B cell (primary cell): ENCODE measurements around the gene SH3RF3. TPM values are rescaled to one million over a fixed set of nuclear protein-coding genes. Genes with fewer than 3 reads are reported as not detected.

Experiments used
- ATAC-seq: fragments of 200-7000 bp; cut with Tn5 transposase; one replicate; pipeline ENCODE4 v1.10.0; 2021; ENCODE audit warnings: low read depth, mild to moderate bottlenecking, moderate number of reproducible peaks, moderate library complexity
- CTCF ChIA-PET: fragments of 350-600 bp; sonication (Branson Sonifier 250); formaldehyde crosslinking; loops from one replicate; lab custom pipeline; 2021; ENCODE audit warnings: antibody characterized with exemption, inconsistent platforms; lab: Charles Lee
- POLR2A ChIA-PET: fragments of 350-600 bp; sonication (Branson Sonifier 250); formaldehyde crosslinking; loops from one replicate; lab custom pipeline; 2021; ENCODE audit warnings: antibody characterized with exemption; lab: Charles Lee
- DNase-seq: peaks from one replicate; pipeline ENCODE4 v3.0.0; 2013
- H2AFZ ChIP-seq: 2 replicates; pipeline ENCODE4 v1.6.1; 2012; ENCODE audit warnings: mild to moderate bottlenecking, low read depth, low read length; ENCODE audit not compliant: insufficient read depth, poor library complexity, severe bottlenecking
- H3K27ac ChIP-seq, 2 donors: 1 replicate in 1 of 2; 2 replicates in 1 of 2; pipeline ENCODE4 v1.5.1; 2012 to 2013; ENCODE audit warnings: low read length in 2 of 2, mild to moderate bottlenecking in 2 of 2, moderate library complexity in 1 of 2
- H3K27me3 ChIP-seq, 4 experiments: fragments of 200-600 bp in 1 of 4; sonication (generic) in 1 of 4; replicated peaks in 1 of 4; 1 replicate in 2 of 4; 2 replicates in 2 of 4; pipeline versions ENCODE4 v1.6.1 to v1.7.0; 2013 to 2016; ENCODE audit warnings: low read length in 3 of 4, mild to moderate bottlenecking in 2 of 4, mixed read lengths in 1 of 4, moderate library complexity in 1 of 4; ENCODE audit not compliant: insufficient read depth in 4 of 4, control insufficient read depth in 3 of 4; ENCODE audit errors: control extremely low read depth in 1 of 4
- H3K36me3 ChIP-seq, 2 experiments: replicated peaks in 1 of 2; 1 replicate in 1 of 2; 2 replicates in 1 of 2; pipeline versions ENCODE4 v1.6.1 to v1.7.1; 2013; ENCODE audit warnings: low read length in 1 of 2; ENCODE audit not compliant: insufficient read depth in 2 of 2, control insufficient read depth in 1 of 2; ENCODE audit errors: control extremely low read depth in 1 of 2, extremely low read depth in 1 of 2
- H3K4me1 ChIP-seq, 2 donors: fragments of 200-600 bp in 1 of 2; sonication (generic) in 1 of 2; 1 replicate in 1 of 2; 2 replicates in 1 of 2; pipeline versions ENCODE4 v1.5.1 to v1.6.1; 2013 to 2017; ENCODE audit warnings: low read length in 2 of 2; ENCODE audit not compliant: control insufficient read depth in 2 of 2, insufficient read depth in 2 of 2
- H3K4me2 ChIP-seq: replicated peaks from 2 replicates; pipeline ENCODE3; 2012; ENCODE audit warnings: mild to moderate bottlenecking, low read depth, low read length; ENCODE audit not compliant: poor library complexity, severe bottlenecking
- H3K4me3 ChIP-seq, 5 experiments: fragments of 200-600 bp in 1 of 5; sonication (generic) in 1 of 5; 1 replicate in 3 of 5; 2 replicates in 2 of 5; pipeline versions ENCODE4 v1.5.1 to v1.7.0; 2011 to 2016; ENCODE audit warnings: low read length in 4 of 5, mild to moderate bottlenecking in 4 of 5, low read depth in 2 of 5, control low read depth in 1 of 5, moderate library complexity in 1 of 5; ENCODE audit not compliant: insufficient read depth in 1 of 5; ENCODE audit errors: control extremely low read depth in 1 of 5, extremely low read depth in 1 of 5
- H3K79me2 ChIP-seq: fragments of 200-600 bp; sonication (generic); one replicate; pipeline ENCODE4 v1.6.0; 2016; ENCODE audit warnings: low read length; ENCODE audit not compliant: control insufficient read depth, insufficient read depth
- H3K9ac ChIP-seq: fragments of 200-600 bp; sonication (generic); 2 replicates; pipeline ENCODE4 v1.6.1; 2017; ENCODE audit warnings: mild to moderate bottlenecking, low read length, moderate library complexity
- H3K9me3 ChIP-seq, 3 donors: one replicate each; pipeline versions ENCODE4 v1.6.1 to v1.7.1; 2013; ENCODE audit warnings: low read length in 2 of 3; ENCODE audit not compliant: control insufficient read depth in 2 of 3, insufficient read depth in 1 of 3; ENCODE audit errors: control extremely low read depth in 1 of 3
- H4K20me1 ChIP-seq: 2 replicates; pipeline ENCODE4 v1.6.0; 2012; ENCODE audit warnings: mild to moderate bottlenecking, low read length; ENCODE audit not compliant: insufficient read depth, control insufficient read depth, poor library complexity, severe bottlenecking
- H3K27ac Mint-ChIP-seq: one replicate; pipeline ENCODE4 v1.8.0; 2021; ENCODE audit warnings: mixed read lengths
- H3K27me3 Mint-ChIP-seq: one replicate; pipeline ENCODE4 v1.8.0; 2021; ENCODE audit warnings: mixed read lengths
- H3K4me1 Mint-ChIP-seq: one replicate; pipeline ENCODE4 v1.8.0; 2021; ENCODE audit warnings: mixed read lengths
- H3K4me3 Mint-ChIP-seq: one replicate; pipeline ENCODE4 v1.8.0; 2021; ENCODE audit warnings: mixed read lengths
- H3K9me3 Mint-ChIP-seq: one replicate; pipeline ENCODE4 v1.8.0; 2022; ENCODE audit warnings: mixed read lengths; ENCODE audit not compliant: insufficient read depth
- EZH2 ChIP-seq: IDR thresholded peaks from 2 replicates; pipeline ENCODE4 v1.6.1; 2012; ENCODE audit warnings: borderline replicate concordance, low read depth, mild to moderate bottlenecking, moderate library complexity, low read length; ENCODE audit not compliant: insufficient read depth, poor library complexity, severe bottlenecking
- WGBS: methylation state at CpG from one replicate; pipeline ENCODE4 v1.1.5; 2013; ENCODE audit warnings: missing lambda C conversion rate; ENCODE audit not compliant: insufficient coverage; 5-methylcytosine and 5-hydroxymethylcytosine counted together
- intact Hi-C: fragments of 100-400 bp; cut with micrococcal nuclease; formaldehyde crosslinking; loops from one replicate; pipeline ENCODE4 v1.10.0; 2022
- polyA plus RNA-seq: library from polyadenylated mRNA; depleted of rRNA; stranded (reverse); fragments of >200 nt; gene quantifications from 2 replicates; pipeline ENCODE4 v1.2.3, GENCODE V29; 2012
- total RNA-seq, 2 donors: library from RNA; stranded (reverse); fragments of 120-200 nt in 1 of 2; gene quantifications; 1 replicate in 1 of 2; 2 replicates in 1 of 2; pipeline versions ENCODE4 v1.2.3 to v1.2.4, GENCODE V29; 2013 to 2022
- TF ChIP-seq, protein P1 (sequence below): fragments of 200-600 bp; IDR thresholded peaks from one replicate; pipeline ENCODE4 v1.8.0; 2022; ENCODE audit warnings: antibody characterized with exemption, mild to moderate bottlenecking

Gene SH3RF3
- total and polyA plus RNA-seq, 2 donors (not counting 1 experiment from before 2014, with no cell fraction given), result 0.07 to 1.2 TPM

DNA sequence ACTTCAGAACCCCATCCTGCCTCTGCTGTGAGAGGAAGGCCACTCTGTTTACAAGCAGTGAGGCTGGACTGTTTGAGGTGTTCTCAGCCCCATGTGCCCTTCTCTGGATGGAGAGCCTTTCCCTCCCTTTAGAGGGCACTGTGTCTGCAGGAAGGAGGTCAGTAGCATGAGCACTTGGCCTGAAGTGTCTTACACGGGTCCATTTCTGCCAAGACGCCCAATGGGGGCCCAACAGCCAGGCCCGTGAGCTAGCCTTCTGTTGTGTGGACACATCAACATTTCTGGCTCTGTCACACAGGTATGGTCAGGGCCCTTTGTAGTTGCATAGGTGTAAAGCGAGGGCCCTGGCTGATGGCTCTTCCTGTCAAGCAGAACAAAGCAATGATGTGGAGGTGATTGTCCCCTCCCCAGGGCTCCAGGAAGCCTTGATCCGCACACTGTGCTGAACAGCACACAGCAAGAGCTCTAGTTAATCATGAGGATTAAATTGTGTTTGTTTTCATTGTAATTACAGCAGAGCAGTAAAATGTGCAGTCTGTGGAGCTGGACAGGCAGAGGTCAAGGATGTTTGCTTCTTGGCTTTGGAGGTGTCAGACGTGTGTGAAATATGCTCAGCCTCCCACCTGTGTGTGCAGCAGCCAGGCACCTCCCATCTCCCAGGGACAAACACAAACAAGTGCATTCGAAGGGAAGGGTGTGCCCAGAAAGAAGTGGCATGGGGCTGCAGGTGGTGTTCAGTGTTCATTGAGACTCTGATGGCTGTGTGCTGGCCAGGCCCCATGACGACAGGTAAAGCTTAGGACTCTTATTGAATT lies 132.1 kb downstream of the SH3RF3 start:
- H3K9me3 Mint-ChIP-seq, result no peaks in the 10 kb centered on the region
- no peak overlapping the region for H3K4me3 ChIP-seq
- TF ChIP-seq, protein P1, sequence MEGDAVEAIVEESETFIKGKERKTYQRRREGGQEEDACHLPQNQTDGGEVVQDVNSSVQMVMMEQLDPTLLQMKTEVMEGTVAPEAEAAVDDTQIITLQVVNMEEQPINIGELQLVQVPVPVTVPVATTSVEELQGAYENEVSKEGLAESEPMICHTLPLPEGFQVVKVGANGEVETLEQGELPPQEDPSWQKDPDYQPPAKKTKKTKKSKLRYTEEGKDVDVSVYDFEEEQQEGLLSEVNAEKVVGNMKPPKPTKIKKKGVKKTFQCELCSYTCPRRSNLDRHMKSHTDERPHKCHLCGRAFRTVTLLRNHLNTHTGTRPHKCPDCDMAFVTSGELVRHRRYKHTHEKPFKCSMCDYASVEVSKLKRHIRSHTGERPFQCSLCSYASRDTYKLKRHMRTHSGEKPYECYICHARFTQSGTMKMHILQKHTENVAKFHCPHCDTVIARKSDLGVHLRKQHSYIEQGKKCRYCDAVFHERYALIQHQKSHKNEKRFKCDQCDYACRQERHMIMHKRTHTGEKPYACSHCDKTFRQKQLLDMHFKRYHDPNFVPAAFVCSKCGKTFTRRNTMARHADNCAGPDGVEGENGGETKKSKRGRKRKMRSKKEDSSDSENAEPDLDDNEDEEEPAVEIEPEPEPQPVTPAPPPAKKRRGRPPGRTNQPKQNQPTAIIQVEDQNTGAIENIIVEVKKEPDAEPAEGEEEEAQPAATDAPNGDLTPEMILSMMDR, result no peak
- no peak for TF ChIP-seq EZH2
- no peak for ATAC-seq
- no peaks in the 10 kb centered on the region for H3K27me3 Mint-ChIP-seq
- no peak overlapping the region for H2AFZ ChIP-seq
- no peak for DNase-seq
- H3K4me3 Mint-ChIP-seq, result no peak overlapping the region
- WGBS, result 80% methylated on average over 7 of the region's 8 CpGs
- no peaks in the 10 kb centered on the region for H3K27me3 ChIP-seq
- ChIA-PET POLR2A (no interaction called here), CTCF (no interaction called here)
- H4K20me1 ChIP-seq, result no peaks in the 10 kb centered on the region
- no peak overlapping the region for H3K27ac Mint-ChIP-seq
- peaks cover 23% of the 10 kb centered on the region for H3K4me1 Mint-ChIP-seq
- no peaks in the 10 kb centered on the region for H3K9me3 ChIP-seq
- no peak overlapping the region for H3K27ac ChIP-seq
- no peak overlapping the region for H3K4me2 ChIP-seq
- H3K9ac ChIP-seq, result no peak overlapping the region
- H3K36me3 ChIP-seq, result no peaks in the 10 kb centered on the region
- intact Hi-C loops, result no loop called here
- H3K4me1 ChIP-seq, result peaks cover 22 to 23% of the 10 kb centered on the region in 2 donors
- H3K79me2 ChIP-seq, result peaks cover 6% of the 10 kb centered on the region

DNA sequence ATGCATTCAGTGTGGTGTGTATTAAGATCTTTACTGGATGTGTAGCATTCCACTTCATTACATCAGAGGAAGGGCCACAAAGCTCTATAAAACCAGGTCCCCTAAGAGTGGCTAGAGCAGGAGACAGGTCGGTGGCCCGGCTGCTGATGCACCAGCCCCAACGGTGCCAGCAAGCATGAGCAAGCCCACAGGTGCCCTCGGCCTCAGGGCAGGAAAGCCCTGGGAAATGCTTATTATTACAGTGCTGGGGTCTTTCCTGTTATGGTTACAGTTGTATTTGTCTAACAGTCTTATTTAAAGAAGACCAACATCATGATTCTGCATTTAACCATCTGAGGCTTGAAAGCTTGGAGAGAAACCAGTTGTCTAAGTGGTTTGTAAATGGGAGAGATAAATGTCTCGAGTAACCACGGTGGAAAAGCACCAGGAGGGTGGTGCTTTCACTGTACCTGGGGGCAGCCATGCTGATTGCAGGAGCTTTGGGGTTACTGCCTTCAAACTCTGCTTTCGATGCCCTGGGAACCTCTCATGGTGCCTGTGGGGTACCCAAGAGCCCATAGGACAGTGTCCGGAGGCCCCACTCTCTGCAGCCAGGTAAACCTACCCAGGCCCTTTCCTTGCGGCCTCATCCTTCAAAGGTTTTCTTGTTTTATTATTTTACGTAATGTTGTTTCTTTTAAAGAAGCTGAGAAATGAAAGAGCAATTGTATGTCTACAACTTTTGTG lies 133.1 kb downstream of the SH3RF3 start:
- no peak overlapping the region for H3K27ac Mint-ChIP-seq
- Histone ChIP-seq H3K4me1 (peaks cover 12 to 13% of the 10 kb centered on the region in 2 donors), H3K36me3 (no peaks in the 10 kb centered on the region), H3K27ac (no peak overlapping the region), H2AFZ (no peak overlapping the region), H3K4me2 (no peak overlapping the region), H3K9ac (no peak overlapping the region), H4K20me1 (no peaks in the 10 kb centered on the region), H3K79me2 (peaks cover 6% of the 10 kb centered on the region), H3K9me3 (no peaks in the 10 kb centered on the region), H3K4me3 (no peak overlapping the region), H3K27me3 (no peaks in the 10 kb centered on the region)
- 67% methylated on average over 7 of the region's 10 CpGs for WGBS
- intact Hi-C loops, result no loop called here
- H3K4me1 Mint-ChIP-seq, result peaks cover 13% of the 10 kb centered on the region
- ChIA-PET POLR2A (no interaction called here), CTCF (no interaction called here)
- no peak for ATAC-seq
- H3K9me3 Mint-ChIP-seq, result no peaks in the 10 kb centered on the region
- TF ChIP-seq, protein P1, result no peak
- TF ChIP-seq EZH2, result no peak
- H3K27me3 Mint-ChIP-seq, result no peaks in the 10 kb centered on the region
- no peak for DNase-seq
- H3K4me3 Mint-ChIP-seq, result no peak overlapping the region
